Cerebellar nuclear complex (tissue), 1 donor: ENCODE data around the gene CALD1.

ENCODE experiments used
- DNase-seq, 2 experiments: peaks; one replicate each; lab custom pipeline; 2025; lab: John Stamatoyannopoulos, UW

Gene CALD1

GRCh38 chr7:134999136-134999535 is 219.7 kb downstream of the CALD1 start:
- no peak for DNase-seq

- no peak for DNase-seq
These were observed 222.1 kb downstream of the CALD1 start for GRCh38 chr7:135001390-135002165.

GRCh38 chr7:135012229-135012628 is 232.8 kb downstream of the CALD1 start:
- DNase-seq: no peak
